Uterus (tissue), 4 donors: Measurements from ENCODE around the gene NETO2. TPM values are rescaled to one million over a fixed set of nuclear protein-coding genes. Genes with fewer than 3 reads are reported as not detected.
"Not testable (repeated sequence)": the region's sequence is repeated elsewhere in the genome, so short reads cannot be mapped to it uniquely, and the experiment has no call there.

ENCODE experiments used
- DNase-seq, 2 donors: peaks; one replicate each; pipeline ENCODE4 v3.0.0-alpha.2; 2019 to 2020
- H3K27ac ChIP-seq, 2 donors: fragments of 200-600 bp; sonication (generic); 1 replicate in 1 of 2; 2 replicates in 1 of 2; pipeline ENCODE4 v1.5.1; 2016 to 2018
- H3K27me3 ChIP-seq, 2 donors: fragments of 200-600 bp; sonication (generic); one replicate each; pipeline ENCODE4 v1.5.1; 2018 to 2019; ENCODE audit warnings: control low read depth in 1 of 2
- H3K36me3 ChIP-seq, 2 donors: fragments of 200-600 bp; sonication (generic); one replicate each; pipeline ENCODE4 v1.5.1; 2019; ENCODE audit warnings: control low read depth in 1 of 2
- H3K4me1 ChIP-seq, 2 donors: fragments of 200-600 bp; sonication (generic); one replicate each; pipeline ENCODE4 v1.5.1; 2018 to 2019; ENCODE audit warnings: control low read depth in 1 of 2
- H3K4me3 ChIP-seq, 2 donors: fragments of 200-600 bp; sonication (generic); 1 replicate in 1 of 2; 2 replicates in 1 of 2; pipeline ENCODE4 v1.5.1; 2018 to 2019; ENCODE audit warnings: mild to moderate bottlenecking in 1 of 2
- H3K9me3 ChIP-seq, 2 donors: fragments of 200-600 bp; sonication (generic); one replicate each; pipeline ENCODE4 v1.5.1; 2019; ENCODE audit warnings: control low read depth in 1 of 2
- CTCF ChIP-seq, 4 experiments: fragments of 200-600 bp in 2 of 4; fragments of 450-650 bp in 2 of 4; sonication (generic) in 2 of 4; IDR thresholded peaks; one replicate each; pipeline ENCODE4 v1.5.1; 2016 to 2019; ENCODE audit warnings: antibody characterized with exemption in 4 of 4, mild to moderate bottlenecking in 2 of 4, moderate library complexity in 1 of 4
- POLR2A ChIP-seq, 2 donors: fragments of 450-650 bp; IDR thresholded peaks; one replicate each; pipeline ENCODE4 v1.6.1; 2016; ENCODE audit warnings: antibody characterized with exemption in 2 of 2, mild to moderate bottlenecking in 1 of 2, moderate library complexity in 1 of 2
- intact Hi-C: fragments of 100-400 bp; cut with DNase I; formaldehyde crosslinking; loops from one replicate; pipeline ENCODE4 v1.15.1; 2023; ENCODE audit warnings: low total_unique reads
- total RNA-seq, 4 donors: library from RNA; depleted of rRNA in 3 of 4; stranded (reverse); fragments of >200 nt in 3 of 4; gene quantifications; one replicate each; pipeline versions ENCODE4 v1.1.0 to v1.2.4, GENCODE V29; 2014 to 2023
- donor health status: DM: yes; HTN: yes; CAD: no.

Gene NETO2
- total RNA-seq, 4 donors from 2014 or later, result 0.55 to 14.3 (median 5.0) TPM

- Histone ChIP-seq H3K9me3 (no peaks in the 10 kb centered on the region), H3K4me3 (no peak overlapping the region), H3K27ac (no peak overlapping the region), H3K36me3 (no peaks in the 10 kb centered on the region), H3K27me3 (no peaks in the 10 kb centered on the region), H3K4me1 (no peaks in the 10 kb centered on the region)
- no peak for DNase-seq
- no peak for TF ChIP-seq POLR2A (IDR thresholded peaks at IDR 0.05)
- TF ChIP-seq CTCF (IDR thresholded peaks at IDR 0.05), result no peak
- intact Hi-C loops, result no loop called here
Observed at GRCh38 chr16:47110939-47111338, 32.8 kb downstream of the NETO2 start.

- H3K4me3 ChIP-seq, result no peak overlapping the region
- H3K27me3 ChIP-seq, result no peaks in the 10 kb centered on the region
- no peaks in the 10 kb centered on the region for H3K9me3 ChIP-seq
- DNase-seq, result no peak
- intact Hi-C loops, result no loop called here
- no peaks in the 10 kb centered on the region for H3K4me1 ChIP-seq
- H3K27ac ChIP-seq, result no peak overlapping the region
- no peak for TF ChIP-seq POLR2A (IDR thresholded peaks at IDR 0.05)
- no peaks in the 10 kb centered on the region for H3K36me3 ChIP-seq
Observed at GRCh38 chr16:47109361-47109760, 34.4 kb downstream of the NETO2 start.

GRCh38 chr16:47102921-47103320, 40.8 kb downstream of the NETO2 start:
- H3K36me3 ChIP-seq, intact Hi-C loops, H3K27ac ChIP-seq, H3K9me3 ChIP-seq, H3K4me1 ChIP-seq, H3K4me3 ChIP-seq, DNase-seq, H3K27me3 ChIP-seq: not testable (repeated sequence)

GRCh38 chr16:47097154-47097553, 46.6 kb downstream of the NETO2 start:
- H3K9me3 ChIP-seq, intact Hi-C loops: not testable (repeated sequence)

GRCh38 chr16:47096297-47096696, 47.4 kb downstream of the NETO2 start:
- no peak overlapping the region for H3K27ac ChIP-seq
- H3K4me3 ChIP-seq, result no peak overlapping the region
- intact Hi-C loops, result no loop called here
- no peaks in the 10 kb centered on the region for H3K4me1 ChIP-seq
- DNase-seq, result no peak
- no peaks in the 10 kb centered on the region for H3K9me3 ChIP-seq
- H3K36me3 ChIP-seq, result no peaks in the 10 kb centered on the region
- no peak for TF ChIP-seq CTCF (IDR thresholded peaks at IDR 0.05)
- TF ChIP-seq POLR2A (IDR thresholded peaks at IDR 0.05), result no peak
- H3K27me3 ChIP-seq, result no peaks in the 10 kb centered on the region

More at GRCh38 chr16:47097154-47097553, 46.6 kb downstream of the NETO2 start:
- not testable (repeated sequence) for H3K27ac ChIP-seq, H3K27me3 ChIP-seq, H3K4me1 ChIP-seq, H3K4me3 ChIP-seq, H3K36me3 ChIP-seq, DNase-seq

GRCh38 chr16:47084198-47084597, 59.5 kb downstream of the NETO2 start:
- intact Hi-C loops, result no loop called here

More at GRCh38 chr16:47084198-47084597, 59.5 kb downstream of the NETO2 start:
- no peaks in the 10 kb centered on the region for H3K9me3 ChIP-seq
- no peak overlapping the region for H3K4me3 ChIP-seq
- H3K27me3 ChIP-seq, result no peaks in the 10 kb centered on the region
- no peaks in the 10 kb centered on the region for H3K4me1 ChIP-seq
- H3K27ac ChIP-seq, result no peak overlapping the region
- TF ChIP-seq POLR2A (IDR thresholded peaks at IDR 0.05), result no peak
- no peak for TF ChIP-seq CTCF (IDR thresholded peaks at IDR 0.05)
- no peaks in the 10 kb centered on the region for H3K36me3 ChIP-seq
- no peak for DNase-seq
